ENCODE data around the gene JPH3.

The JPH3 gene

DNA sequence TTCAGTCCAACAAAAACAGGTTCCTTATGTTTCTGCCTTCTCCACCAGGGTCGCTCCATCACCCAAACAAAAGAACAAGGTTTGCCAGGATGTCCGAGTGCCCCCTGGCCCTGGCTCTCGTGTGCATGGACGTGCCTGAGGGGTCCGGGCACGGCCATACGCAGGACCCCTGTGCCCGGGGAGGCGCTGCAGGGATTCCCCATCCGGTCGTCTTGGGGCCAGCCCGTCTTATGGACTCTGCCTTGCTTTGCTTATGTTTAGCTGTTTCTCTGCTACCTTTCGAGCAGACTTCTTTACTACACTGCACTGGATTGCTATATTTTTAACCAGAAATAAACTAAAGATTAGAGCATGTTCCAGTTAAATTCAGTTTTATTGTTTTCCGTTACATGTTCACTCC, 95.5 kb downstream of the JPH3 start:
- no peak for DNase-seq (ENCODE audit: low spot score)

DNA sequence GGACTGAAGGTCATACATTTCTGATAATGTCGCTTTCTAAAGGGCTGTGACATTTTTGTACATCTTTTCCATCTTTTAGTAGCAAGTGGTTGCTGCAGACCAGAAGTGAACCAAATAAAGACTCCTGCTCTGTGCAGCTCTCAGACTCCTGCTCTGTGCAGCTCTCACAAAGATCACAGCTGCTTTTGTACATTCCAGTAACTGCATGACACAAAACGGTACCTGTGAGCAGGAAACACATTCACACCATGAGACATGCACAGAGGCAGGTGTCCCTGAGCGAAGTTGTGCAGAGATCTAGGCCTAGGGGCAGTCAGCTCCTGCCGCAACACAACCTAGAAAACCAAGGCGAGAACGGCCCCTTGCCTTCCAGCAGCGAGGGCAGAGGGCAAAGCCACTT, 95.9 kb downstream of the JPH3 start:
- peak; percentile 50 for DNase-seq (ENCODE audit: low spot score)

DNA sequence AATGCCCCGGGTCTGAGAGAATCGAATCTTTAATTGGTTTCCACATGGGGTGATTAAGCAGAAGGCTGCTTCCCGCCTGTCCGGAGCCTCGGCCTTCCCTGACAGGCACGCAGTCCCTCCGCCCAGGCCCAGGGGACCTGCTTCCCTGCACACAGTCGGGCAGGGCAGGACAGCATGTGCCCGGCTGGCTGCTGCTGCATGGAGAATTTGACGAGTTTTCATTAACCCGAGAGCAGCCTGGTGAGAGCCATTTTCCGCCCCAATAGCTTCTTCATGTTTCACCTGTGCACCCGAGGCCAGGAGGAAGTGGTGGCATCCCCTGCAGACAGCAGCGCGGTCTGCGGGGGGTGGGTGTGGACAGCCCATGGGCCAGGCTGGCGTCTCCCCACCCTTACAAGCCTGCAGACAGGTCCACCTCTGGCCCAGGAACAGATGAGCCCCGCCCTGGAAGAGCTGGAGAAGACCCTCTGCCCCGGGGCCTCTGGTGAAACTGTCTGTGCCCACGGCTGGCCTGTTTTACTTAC, 96.4 kb downstream of the JPH3 start:
- peak; percentile 60 for DNase-seq (ENCODE audit: low spot score)

DNA sequence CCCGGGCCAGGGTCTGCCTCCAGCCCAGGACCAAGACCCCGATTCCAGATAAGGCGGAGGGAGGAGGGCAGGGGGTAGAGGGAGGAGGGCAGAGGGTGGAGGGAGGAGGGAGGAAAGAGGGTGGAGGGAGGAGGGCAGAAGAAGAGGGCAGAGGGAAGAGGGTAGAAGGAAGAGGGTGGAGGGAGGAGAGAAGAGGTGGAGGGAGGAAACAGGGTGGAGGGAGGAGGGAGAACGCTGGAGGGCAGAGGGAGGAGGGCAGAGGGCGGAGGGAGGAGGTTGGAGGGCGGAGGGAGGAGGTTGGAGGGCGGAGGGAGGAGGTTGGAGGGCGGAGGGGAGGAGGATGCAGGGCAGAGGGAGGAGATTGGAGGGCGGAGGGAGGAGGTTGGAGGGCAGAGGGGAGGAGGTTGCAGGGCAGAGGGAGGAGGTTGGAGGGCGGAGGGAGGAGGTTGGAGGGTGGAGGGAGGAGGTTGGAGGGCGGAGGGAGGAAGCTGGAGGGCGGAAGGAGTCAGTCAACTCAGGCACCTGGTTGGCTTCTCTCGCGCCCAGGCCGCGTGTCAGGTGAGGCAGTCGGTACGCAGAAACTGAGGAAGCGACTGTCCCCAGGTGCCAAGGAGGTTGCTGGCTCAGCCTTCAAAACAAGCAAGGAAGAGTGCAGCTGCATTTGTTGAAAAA, 98.2 kb downstream of the JPH3 start:
- no peak for DNase-seq (ENCODE audit: low spot score)

DNA sequence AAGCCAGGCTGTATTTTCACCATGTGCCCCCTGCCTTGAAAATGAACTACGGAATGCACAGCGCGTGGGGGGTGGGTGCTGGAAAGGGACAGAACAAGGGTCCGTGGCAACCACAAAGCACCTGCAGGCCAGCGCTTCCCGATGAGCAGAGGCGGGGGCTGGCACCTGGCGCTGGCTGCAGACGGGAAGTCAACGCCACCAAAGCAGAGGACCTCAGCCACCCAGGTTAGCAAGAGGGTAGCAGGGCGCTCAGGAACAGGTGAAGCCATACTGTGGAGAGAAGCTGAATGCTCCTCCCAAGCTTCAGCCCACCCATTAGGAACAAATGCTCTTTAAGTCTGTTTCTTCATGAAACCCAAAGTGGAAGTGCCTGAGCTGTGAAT, 98.8 kb downstream of the JPH3 start:
- peak; percentile 93 for DNase-seq (ENCODE audit: low spot score)

DNA sequence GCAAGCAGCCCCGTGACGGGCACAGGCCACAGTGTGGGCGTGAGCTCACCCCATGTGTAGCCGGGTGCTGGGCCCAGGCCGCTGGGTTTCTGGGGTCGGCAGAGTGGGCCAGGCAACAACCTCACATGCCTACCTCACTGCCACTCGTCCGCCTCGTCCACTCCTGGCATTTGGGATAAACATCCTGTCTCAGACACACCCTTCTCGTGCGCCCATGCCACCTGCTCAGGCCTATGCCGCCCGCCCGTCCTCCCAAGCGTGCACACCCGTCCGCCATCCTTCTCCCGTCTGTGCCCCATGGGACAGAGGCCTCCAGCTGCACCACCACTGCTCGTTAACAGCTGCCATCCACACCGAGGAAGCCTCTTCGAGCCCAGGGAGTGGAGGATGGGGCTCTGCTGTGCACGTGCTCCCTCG, 99.2 kb downstream of the JPH3 start:
- DNase-seq (ENCODE audit: low spot score): peak; percentile 98

DNA sequence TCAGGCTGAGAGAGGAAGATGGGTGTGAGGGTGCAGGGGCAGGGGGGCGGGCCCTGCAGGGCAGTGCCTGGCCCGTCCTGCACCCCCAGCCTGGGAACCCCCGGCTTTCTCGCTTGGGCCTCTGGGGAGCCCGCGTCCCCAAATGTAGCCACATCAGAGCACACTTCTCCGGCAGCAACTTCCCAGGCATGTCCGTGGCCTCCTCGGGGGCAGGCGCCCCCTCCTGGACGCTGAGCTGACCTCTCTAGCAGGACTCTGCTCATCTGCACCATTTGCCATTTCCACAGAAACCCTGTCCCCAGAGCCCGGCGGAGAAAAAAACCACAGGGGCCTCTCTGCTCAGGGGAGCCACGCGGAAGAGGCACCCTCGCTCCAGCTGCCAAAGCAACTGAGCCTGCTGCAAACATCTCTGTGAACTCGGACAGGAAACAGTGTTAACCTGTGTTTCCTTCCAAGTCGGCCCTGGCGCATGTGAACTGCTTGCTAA, 100.1 kb downstream of the JPH3 start:
- DNase-seq (ENCODE audit: low spot score): peak; percentile 96

DNA sequence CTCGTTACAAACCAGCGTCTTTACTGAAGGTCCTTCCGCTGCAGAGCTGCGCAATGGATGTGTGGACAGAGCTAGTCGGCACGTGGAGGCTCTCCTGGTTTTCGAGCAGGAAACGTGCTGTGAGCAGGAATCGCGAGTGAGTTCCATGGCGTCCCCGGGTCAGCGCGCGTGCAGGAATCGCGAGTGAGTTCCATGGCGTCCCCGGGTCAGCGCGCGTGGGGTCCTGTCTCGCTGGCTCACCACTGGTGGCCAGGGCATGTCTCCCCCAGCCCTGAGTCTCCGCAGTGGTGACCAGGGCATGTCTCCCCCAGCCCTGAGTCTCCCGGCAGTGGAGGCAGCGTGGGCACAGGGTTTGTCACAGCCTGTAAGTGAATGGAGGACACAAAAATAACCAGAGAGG, 100.8 kb downstream of the JPH3 start:
- no peak for DNase-seq (ENCODE audit: low spot score)

DNA sequence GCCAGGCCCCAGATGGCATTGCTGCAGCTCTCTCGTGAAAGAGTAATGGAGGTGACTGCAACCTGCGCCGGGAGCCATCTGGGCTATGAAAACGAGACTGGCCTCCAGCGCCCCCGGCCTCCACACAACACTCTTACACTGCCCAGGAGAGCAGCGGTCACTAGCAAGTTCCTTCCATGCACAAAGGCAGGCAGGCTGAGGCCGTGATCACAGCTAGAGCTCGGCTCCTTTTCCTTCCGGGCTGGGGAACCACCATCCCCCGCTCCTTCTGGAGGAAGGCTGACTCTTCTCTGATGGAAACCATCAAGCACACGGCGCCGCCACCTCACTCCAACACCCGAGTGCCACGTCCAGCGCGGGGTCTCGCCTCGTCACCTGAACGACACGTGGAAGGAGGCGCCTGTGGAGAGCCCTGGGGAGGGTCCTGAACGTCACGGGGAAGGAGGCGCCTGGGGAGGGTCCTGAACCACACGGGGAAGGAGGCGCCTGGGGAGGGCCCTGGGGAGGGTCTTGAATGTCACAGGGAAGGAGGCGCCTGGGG, 101.6 kb downstream of the JPH3 start:
- DNase-seq (ENCODE audit: low spot score): no peak

DNA sequence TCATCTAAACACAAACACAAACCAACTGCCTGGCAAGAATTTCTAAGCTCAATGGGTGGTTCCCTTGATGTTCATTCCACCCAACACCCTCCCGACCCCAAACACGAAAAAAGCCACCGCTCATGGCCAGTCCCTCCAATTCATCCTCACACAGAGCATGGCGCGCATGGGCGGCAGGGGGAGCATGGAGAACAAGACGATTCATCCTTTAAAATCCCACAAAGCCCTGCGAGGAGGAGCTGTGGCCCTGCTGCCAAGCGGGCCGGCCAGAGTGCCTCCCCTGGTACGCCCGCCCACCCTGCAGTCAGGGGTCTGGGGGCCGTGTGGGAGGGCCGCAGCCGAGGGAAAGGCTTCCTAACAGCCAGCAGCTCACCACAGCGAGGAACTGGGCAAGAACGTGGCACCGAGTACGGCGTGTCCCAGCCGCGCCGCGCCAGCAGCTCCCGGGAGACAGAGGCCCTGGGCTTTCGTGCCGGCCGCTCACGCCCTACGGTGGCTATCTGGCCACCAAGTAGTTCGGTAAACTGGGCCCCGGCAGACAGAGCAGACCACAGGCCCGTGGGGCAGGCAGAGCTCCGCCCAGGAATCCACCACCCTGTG, 102.5 kb downstream of the JPH3 start:
- DNase-seq (ENCODE audit: low spot score): no peak

DNA sequence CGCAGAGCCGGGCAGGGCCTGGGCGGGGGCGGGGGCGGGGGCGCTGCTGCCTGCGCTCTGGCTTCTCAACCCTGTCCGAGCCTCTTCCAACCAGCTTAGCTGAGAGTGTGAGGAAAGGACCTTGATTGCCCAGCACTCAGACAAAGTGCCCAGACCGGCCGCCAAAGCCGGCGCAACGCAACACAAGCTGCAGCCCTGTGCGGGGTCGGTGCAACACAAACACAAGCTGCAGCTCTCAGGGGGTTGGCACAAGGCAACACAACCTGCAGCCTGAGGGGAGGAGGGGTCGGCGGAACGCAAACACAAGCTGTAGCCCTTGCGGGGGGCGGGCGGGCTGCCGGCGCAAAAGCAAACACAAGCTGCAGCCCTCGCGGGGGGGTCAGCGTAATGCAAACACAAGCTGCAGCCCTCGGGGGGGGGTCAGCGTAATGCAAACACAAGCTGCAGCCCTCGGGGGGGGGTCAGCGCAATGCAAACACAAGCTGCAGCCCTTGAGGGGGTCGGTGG, 103.5 kb downstream of the JPH3 start:
- no peak for DNase-seq (ENCODE audit: low spot score)

DNA sequence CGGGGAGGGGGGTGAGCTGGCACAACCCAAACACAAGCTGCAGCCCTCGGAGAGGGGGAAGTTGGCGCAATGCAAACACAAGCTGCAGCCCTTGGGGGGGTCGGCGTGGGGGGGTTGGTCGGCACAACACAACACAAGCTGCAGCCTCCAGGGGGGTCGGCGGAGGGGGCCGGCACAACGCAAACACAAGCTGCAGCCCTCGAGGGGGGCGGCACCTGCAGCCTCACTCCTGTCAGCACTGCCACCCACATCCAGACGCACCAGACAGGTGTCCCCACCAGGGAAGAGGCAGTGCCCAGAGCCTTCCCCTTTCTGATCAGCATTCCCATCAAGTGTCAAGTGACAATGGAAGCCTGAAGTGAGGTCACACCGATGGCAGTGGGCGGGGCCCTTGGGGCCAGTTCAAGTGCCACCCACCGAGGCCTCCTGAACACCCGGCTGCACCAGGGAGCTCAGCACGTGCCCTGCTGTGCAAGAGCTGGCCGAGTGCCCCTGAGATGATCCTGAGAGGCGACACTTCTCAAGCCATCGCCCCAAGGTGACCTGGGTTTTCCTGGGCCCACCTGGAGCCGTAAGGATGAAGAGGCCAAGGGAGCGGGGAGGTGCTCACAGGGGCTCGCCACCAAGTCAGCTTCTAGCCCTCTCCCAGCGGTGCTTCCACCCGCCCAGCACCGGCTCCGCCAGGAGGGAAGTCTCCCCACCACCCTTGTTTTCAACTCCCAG, 104.1 kb downstream of the JPH3 start:
- peak; percentile 38 for DNase-seq (ENCODE audit: low spot score)

DNA sequence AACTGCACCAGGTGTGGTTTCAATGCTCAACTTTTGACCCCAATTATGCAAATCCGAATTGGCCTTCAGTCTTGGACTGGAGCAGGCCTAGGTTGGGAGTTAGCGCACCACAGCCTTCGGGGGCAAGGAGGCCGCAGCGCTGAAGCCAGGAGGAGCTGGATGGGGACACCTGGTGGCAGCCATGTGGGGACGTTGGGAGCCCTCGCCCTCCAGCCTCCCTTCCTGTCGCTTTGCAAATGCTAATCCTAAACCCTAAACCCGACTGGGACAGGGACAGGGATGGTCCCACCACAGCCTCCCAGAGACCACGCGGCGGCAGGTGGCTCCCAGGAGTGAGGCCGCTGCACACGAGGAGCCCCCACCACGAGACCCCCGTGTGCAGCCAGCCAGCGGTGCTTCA, 104.8 kb downstream of the JPH3 start:
- DNase-seq (ENCODE audit: low spot score): no peak

DNA sequence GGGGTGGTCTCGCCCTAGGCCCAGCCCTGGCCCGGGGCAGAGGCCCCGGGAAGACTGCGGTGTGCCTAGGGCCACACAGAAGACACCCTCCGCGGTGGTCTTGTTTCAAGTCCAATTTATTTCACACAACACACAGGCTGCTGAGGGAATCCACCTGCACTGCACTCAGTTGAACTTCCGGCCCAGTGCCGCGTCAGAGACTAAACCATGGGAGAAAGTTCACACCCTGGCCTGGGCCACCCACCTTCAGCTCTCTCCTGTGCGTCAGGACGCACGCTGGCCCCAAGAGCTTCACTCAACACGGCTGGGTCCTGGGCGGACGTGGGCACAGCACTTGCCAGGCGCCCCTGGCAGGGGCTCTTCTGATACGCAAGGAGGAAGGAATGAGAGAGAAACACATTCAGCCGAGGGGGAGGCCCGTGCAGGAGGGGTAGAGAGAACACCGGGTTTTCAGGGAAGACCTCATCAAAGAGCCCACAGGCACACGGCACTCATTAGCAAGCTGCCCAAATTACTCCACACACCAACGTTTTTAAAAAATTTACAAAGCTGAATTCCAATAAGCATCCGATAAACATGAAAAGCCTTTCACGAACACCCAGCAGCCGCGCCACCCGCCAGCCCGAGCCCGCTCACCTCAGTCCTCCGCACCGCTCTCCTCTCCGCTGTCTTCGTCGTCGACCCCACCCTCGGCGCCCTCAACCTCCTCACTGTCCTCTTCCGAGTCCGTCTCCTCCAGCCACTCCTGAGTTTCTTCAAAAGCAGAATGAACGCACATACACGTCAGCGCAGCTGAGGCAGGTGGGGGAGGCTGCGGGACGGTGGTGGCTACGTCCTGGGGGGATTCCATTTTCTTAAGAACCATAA, 105.6 kb downstream of the JPH3 start:
- DNase-seq (ENCODE audit: low spot score): no peak

DNA sequence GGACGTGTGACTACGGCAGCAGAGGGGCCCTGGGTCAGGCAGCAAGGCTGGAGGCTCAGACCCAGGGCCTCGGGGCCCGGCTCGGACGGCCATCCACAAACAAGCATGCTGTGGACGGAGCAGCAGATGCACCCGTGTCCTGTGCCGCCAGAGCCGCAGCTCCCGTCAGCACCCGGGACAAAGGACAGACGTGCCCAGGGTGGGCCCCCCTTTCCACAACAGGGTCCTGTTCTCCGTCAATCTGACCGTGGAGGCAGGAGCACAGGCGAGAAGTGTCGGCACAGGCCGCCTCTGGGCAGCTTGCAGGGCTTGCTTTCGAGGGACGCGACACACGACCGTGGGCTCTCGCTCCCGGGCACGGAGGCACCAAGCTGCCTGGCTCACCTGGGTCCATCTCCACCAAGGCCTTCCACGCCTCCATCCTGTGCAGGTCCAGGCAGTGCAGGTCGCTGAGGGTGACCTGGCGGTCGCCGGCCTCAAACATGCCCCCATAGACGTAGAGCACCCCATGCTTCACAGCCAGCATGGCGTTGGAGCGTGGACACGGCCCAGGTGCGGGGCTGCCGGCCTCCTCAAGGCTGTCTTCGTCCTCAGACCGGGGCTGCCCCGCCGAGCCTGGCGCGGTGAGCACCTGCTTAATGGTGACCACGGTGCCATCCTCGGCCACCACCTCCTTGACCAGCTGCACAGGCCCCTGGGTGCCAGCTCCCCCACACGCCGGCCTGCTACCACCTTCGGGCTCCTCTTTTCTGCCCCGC, 106.8 kb downstream of the JPH3 start:
- DNase-seq (ENCODE audit: low spot score): no peak

DNA sequence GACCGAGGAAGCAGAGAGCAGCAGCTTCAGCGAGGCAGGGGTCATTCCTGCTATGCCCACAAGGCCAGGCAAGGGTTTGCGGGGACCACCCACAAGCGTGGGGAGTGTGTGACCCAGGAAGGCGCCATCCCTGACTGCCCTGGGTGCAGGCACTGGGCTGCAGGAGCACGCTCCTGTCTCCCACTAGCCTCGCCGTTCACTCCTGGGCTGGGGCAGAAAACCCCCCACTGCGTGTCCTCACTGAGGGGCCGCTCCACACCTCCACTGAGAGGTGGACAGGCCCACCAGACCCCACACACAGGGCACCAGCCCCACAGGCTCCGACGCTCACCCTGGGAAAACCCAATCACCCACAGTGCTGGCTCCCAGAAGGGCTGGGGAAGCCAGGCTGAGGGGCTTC, 107.4 kb downstream of the JPH3 start:
- DNase-seq (ENCODE audit: low spot score): no peak

DNA sequence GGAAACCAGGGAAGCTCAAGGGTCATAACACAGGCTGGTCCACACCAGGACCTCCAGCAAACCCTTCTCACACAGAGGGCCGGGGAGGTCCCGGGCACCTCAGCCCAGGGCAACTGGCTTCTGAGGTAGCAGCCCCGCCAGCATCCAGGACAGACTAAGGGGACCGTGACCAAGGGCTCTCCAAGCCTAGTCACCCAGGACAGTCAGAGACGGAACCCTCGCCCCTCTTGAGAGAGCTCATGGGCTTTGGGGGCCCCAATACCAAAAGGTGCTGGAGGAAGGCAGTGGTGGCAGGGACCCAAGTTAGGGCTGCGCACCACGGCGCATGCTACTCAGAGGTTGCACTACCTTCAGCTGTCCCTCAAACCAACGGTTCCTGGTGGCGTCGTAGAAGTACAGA, 108.6 kb downstream of the JPH3 start:
- DNase-seq (ENCODE audit: low spot score): no peak

DNA sequence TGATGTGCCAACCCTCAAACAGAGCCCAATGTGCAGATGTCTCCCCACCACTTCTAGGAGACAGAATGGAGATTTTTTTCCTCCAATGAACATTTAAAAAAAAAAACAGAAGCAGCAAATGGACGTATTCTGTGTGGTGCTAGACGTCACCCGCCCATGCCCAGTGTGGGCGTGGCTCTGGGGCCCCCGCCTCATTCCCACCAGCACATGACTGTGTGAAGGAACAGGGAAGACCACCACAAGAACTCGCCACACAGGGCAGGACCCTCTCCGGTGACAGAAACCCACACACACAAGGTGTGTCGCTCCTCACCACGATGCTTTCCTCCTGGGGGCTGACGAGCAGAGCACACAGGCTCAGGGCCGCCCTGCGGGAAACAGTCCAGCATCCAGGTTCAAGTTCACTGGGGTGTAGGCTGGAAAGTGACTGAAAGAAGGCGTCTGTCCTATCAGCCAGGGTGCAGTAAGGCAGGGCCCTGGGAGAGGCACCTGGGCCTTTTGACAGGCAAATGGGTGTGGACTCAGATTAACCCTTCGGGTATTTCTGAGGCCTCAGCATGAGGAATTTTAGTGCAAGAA, 110.0 kb downstream of the JPH3 start:
- no peak for DNase-seq (ENCODE audit: low spot score)

DNA sequence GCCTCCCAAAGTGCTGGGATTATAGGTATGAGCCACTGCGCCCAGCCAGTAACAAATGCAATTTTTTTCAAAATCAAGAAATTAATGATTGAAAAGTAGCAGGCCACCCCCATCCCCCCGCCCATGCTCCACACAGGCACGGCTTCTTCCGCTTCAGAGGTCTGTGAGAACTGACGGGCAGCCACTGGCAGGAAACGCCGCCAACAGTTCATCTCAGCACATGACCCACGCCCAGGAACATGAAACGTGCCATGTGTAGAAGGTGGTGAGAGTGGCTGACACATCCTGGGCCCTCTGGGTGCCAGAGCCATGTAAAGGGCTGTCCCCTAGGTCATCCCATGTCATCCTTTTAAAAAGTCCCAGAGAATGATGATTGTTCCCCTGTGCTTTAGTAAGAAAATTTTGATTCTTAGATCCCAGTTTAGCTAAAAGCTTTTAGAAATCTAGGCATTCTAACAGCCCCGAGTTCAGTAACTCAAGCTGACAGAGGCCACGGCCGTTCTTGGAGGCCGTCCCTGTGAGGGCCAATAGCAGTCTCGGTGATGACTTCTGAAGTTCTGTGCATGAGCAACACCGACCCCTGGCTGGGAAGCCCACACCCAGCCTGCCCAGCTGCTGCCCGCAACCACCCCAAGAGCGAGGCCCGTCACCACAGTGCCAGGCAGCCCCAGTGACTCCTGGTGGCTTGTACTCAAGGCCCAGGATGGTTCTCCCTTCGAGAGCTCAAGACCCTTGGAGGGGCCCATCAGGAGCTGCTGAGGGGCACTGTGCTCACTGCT, 111.3 kb downstream of the JPH3 start:
- DNase-seq (ENCODE audit: low spot score): peak; percentile 76

DNA sequence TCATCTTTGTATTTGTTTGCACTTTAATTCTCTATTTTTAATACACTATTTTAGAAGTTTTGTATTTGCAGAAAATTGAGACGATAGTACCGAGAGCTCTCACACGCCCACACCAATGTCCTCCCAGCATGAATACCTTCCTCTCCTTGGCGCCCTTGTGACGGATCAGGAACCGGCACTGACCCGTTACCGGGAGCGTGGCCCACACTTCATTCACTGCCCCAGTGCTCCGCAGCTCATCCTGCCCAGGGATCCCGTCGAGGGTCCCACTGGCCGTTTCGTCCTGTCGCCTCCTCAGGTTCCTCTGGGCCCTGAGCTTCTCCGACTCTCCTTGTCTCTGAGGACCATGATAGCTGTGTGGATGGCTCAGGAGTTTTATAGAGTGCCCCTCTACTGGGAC, 112.9 kb downstream of the JPH3 start:
- no peak for DNase-seq (ENCODE audit: low spot score)
